Spleen (tissue), 7 donors: ENCODE measurements around the gene CCDC69.

Experiments
- POLR2A ChIP-seq, 3 donors: fragments of 450-650 bp; IDR thresholded peaks; one replicate each; pipeline ENCODE4 v1.5.1; 2017; ENCODE audit warnings: antibody characterized with exemption in 3 of 3, mild to moderate bottlenecking in 1 of 3
- TF ChIP-seq, protein P1 (sequence below), 11 experiments: fragments of 200-600 bp in 7 of 11; fragments of 450-650 bp in 4 of 11; sonication (generic) in 4 of 11; IDR thresholded peaks in 8 of 11; conservative IDR thresholded peaks in 3 of 11; 1 replicate in 7 of 11; 2 replicates in 4 of 11; pipeline versions ENCODE4 v1.4.0 to v1.8.0; 2016 to 2021; ENCODE audit warnings: antibody characterized with exemption in 11 of 11, inconsistent platforms in 4 of 11, mild to moderate bottlenecking in 1 of 11
- donor health status: DM: no; HTN: no; CAD: no; lungs with moderate emphysema.
- donor health status: DM: no; HTN: no; CAD: no.
- donor health status: DM: no; HTN: no; CAD: no.

- TF ChIP-seq, protein P1, sequence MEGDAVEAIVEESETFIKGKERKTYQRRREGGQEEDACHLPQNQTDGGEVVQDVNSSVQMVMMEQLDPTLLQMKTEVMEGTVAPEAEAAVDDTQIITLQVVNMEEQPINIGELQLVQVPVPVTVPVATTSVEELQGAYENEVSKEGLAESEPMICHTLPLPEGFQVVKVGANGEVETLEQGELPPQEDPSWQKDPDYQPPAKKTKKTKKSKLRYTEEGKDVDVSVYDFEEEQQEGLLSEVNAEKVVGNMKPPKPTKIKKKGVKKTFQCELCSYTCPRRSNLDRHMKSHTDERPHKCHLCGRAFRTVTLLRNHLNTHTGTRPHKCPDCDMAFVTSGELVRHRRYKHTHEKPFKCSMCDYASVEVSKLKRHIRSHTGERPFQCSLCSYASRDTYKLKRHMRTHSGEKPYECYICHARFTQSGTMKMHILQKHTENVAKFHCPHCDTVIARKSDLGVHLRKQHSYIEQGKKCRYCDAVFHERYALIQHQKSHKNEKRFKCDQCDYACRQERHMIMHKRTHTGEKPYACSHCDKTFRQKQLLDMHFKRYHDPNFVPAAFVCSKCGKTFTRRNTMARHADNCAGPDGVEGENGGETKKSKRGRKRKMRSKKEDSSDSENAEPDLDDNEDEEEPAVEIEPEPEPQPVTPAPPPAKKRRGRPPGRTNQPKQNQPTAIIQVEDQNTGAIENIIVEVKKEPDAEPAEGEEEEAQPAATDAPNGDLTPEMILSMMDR (IDR thresholded peaks at IDR 0.05 in 8 of 11, conservative IDR thresholded peaks at IDR 0.05 in 3 of 11) = peak in 2 of 11 experiments; percentile 6 to 11
- no peak for TF ChIP-seq POLR2A (IDR thresholded peaks at IDR 0.05)
These were observed 66.2 kb downstream of the CCDC69 start, which contains the start of gene ANXA6 for GRCh38 chr5:151157426-151158286.
